Activated B cell treated with CpG ODN at 0.5 μM for 24 hours (primary cell): Measurements from ENCODE around the gene FBXO10. TPM values are rescaled to one million over a fixed set of nuclear protein-coding genes. Genes with fewer than 3 reads are reported as not detected.

ENCODE experiments used
- ATAC-seq: fragments of 200-7000 bp; cut with Tn5 transposase; one replicate; pipeline ENCODE4 v1.10.0; 2021; ENCODE audit warnings: low read depth, mild to moderate bottlenecking, moderate library complexity
- CTCF ChIA-PET: fragments of 350-600 bp; sonication (Branson Sonifier 250); formaldehyde crosslinking; loops from one replicate; lab custom pipeline; 2021; ENCODE audit warnings: antibody characterized with exemption; lab: Charles Lee
- POLR2A ChIA-PET: fragments of 350-600 bp; sonication (Branson Sonifier 250); formaldehyde crosslinking; loops from one replicate; lab custom pipeline; 2021; ENCODE audit warnings: antibody characterized with exemption; lab: Charles Lee
- DNase-seq: peaks from one replicate; pipeline ENCODE4 v3.0.0; 2022
- H3K27ac Mint-ChIP-seq: one replicate; pipeline ENCODE4 v1.8.0; 2020; ENCODE audit warnings: mixed read lengths
- H3K27me3 Mint-ChIP-seq: one replicate; pipeline ENCODE4 v1.8.0; 2021; ENCODE audit warnings: mixed read lengths
- H3K36me3 Mint-ChIP-seq: one replicate; pipeline ENCODE4 v1.8.0; 2021; ENCODE audit warnings: low read depth, mixed read lengths
- H3K4me1 Mint-ChIP-seq: one replicate; pipeline ENCODE4 v1.8.0; 2021; ENCODE audit warnings: mixed read lengths
- H3K4me3 Mint-ChIP-seq: one replicate; pipeline ENCODE4 v1.8.0; 2020; ENCODE audit warnings: mild to moderate bottlenecking, mixed read lengths
- H3K9me3 Mint-ChIP-seq: one replicate; pipeline ENCODE4 v1.8.0; 2020; ENCODE audit warnings: mixed read lengths
- intact Hi-C: fragments of 100-400 bp; cut with micrococcal nuclease; formaldehyde crosslinking; loops from one replicate; pipeline ENCODE4 v1.15.1; 2024
- total RNA-seq: library from RNA; stranded (reverse); gene quantifications from 2 replicates; pipeline ENCODE4 v1.2.3, GENCODE V29; 2022
- TF ChIP-seq, protein P1 (sequence below): fragments of 200-600 bp; IDR thresholded peaks from one replicate; pipeline ENCODE4 v1.8.0; 2022; ENCODE audit warnings: antibody characterized with exemption, mild to moderate bottlenecking

FBXO10 gene
- total RNA-seq, 1 donor from 2014 or later = 39.4 TPM

DNA sequence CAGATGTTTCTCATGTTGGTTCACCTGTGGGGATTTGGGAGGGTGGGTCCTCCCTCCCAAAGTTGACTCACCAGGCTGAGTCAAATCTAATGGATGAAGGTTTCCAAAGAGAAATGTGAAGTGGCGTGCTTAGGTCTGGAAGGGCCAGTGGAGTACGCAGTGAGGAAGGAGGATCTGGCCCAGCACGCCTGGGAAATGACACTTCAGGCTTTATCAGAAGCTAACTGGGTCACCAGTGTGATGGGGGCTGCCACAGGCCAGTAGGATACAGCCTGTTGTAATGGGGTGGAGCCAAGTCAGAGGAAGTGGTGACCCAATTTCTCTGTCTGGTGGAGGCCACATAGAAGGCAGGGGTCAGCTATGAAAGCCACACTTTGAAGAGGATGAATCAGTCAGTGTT lies 72.4 kb downstream of the FBXO10 start:
- ATAC-seq = no peak
- Mint-ChIP-seq H3K36me3 (peaks cover 90% of the 10 kb centered on the region), H3K27me3 (no peaks in the 10 kb centered on the region), H3K4me1 (no peaks in the 10 kb centered on the region), H3K27ac (peak overlapping the region; percentile 3), H3K9me3 (no peaks in the 10 kb centered on the region), H3K4me3 (no peak overlapping the region)
- intact Hi-C loops = no loop called here
- TF ChIP-seq, protein P1, sequence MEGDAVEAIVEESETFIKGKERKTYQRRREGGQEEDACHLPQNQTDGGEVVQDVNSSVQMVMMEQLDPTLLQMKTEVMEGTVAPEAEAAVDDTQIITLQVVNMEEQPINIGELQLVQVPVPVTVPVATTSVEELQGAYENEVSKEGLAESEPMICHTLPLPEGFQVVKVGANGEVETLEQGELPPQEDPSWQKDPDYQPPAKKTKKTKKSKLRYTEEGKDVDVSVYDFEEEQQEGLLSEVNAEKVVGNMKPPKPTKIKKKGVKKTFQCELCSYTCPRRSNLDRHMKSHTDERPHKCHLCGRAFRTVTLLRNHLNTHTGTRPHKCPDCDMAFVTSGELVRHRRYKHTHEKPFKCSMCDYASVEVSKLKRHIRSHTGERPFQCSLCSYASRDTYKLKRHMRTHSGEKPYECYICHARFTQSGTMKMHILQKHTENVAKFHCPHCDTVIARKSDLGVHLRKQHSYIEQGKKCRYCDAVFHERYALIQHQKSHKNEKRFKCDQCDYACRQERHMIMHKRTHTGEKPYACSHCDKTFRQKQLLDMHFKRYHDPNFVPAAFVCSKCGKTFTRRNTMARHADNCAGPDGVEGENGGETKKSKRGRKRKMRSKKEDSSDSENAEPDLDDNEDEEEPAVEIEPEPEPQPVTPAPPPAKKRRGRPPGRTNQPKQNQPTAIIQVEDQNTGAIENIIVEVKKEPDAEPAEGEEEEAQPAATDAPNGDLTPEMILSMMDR = no peak
- POLR2A ChIA-PET = no interaction called here
- no peak for DNase-seq
- CTCF ChIA-PET = no interaction called here

DNA sequence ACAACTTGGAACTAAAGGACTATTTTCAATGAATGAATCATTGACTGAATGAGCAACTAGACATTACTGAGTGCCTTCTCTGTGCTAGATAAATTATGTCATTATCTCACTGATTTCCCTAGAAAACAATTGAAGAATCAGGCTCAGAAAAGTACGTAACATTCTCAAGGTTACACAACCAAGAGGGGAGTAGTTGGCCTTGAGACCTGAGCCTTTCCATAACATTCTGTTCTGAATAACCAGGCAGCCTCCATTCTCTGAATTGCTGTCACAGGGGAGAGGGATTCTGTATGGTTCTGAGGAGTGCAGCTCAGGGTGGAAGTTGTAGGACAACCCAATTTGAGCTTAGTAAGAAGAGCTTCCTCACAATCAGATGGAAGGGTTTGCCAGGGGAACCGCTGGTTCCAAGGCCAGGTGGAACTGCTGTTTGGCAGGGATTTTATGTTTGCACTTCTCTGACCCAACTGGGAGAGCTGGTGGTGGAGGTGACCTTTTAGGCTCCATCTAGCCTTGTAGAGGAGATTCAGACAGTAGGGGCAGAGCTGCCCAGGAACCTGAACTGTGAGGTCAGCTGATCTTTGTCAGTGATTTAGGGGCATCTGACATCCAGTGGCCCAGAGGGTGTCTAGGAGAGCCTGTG lies 74.1 kb downstream of the FBXO10 start:
- H3K4me3 Mint-ChIP-seq = no peak overlapping the region
- no peaks in the 10 kb centered on the region for H3K4me1 Mint-ChIP-seq
- no peak overlapping the region for H3K27ac Mint-ChIP-seq
- peaks cover 89% of the 10 kb centered on the region for H3K36me3 Mint-ChIP-seq
- ChIA-PET CTCF (no interaction called here), POLR2A (no interaction called here)
- H3K9me3 Mint-ChIP-seq = no peaks in the 10 kb centered on the region
- no peak for DNase-seq
- no peak for ATAC-seq
- H3K27me3 Mint-ChIP-seq = no peaks in the 10 kb centered on the region
- TF ChIP-seq, protein P1 = no peak
- intact Hi-C loops = no loop called here

DNA sequence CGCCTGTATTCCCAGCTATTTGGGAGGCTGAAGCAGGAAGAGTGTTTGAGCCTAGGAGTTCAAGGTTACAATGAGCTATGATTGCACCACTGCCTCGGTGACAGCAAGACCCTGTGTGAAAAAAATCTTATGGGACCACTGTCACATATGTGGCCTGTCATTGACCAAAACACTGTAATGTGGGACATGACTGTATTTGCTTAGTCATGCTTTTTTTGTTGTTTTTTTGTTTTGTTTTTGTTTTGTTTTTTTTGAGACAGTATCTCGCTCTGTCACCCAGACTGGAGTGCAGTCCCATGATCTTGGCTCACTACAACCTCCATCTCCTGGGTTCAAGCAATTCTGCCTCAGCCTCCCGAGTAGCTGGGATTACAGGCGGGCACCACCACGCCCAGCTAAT lies 76.9 kb downstream of the FBXO10 start:
- DNase-seq (no peak), ATAC-seq (no peak)
- ChIA-PET POLR2A (interaction anchor here (0.7 kb wide), 1 partner anchor 16 kb away, joined by 4 read pairs; no protein-coding TSS in a partner anchor), CTCF (no interaction called here)
- no peaks in the 10 kb centered on the region for H3K4me1 Mint-ChIP-seq
- intact Hi-C loops = no loop called here
- TF ChIP-seq, protein P1 = no peak
- H3K4me3 Mint-ChIP-seq = no peak overlapping the region
- H3K36me3 Mint-ChIP-seq = peaks cover 90% of the 10 kb centered on the region
- no peak overlapping the region for H3K27ac Mint-ChIP-seq
- H3K9me3 Mint-ChIP-seq = no peaks in the 10 kb centered on the region
- no peaks in the 10 kb centered on the region for H3K27me3 Mint-ChIP-seq

DNA sequence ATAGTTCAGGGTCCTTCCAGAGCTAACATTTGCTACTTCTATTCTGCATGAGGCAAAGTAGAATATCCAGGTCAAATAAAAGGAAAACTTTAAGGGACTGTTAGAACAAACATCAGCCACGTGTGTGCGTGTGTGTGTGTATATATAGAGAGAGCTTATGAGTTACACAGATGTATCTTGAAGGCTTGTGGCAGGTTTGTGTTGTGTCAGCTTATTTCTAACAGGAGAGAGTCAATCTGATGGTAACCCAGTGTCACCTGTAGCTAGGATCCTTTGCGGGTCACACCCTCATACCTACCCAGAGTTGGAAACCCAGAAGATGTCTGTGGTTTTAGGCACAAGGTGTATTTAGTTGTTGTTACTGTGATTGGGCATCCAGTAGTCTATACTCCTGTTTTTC lies 77.7 kb downstream of the FBXO10 start:
- peaks cover 90% of the 10 kb centered on the region for H3K36me3 Mint-ChIP-seq
- ChIA-PET POLR2A (interaction anchor here (0.5 to 1.3 kb wide), 2 partner anchors 11 to 47 kb away, joined by 3 to 7 read pairs; no protein-coding TSS in a partner anchor), CTCF (no interaction called here)
- H3K4me1 Mint-ChIP-seq = no peaks in the 10 kb centered on the region
- H3K9me3 Mint-ChIP-seq = no peaks in the 10 kb centered on the region
- DNase-seq = no peak
- no peaks in the 10 kb centered on the region for H3K27me3 Mint-ChIP-seq
- no peak overlapping the region for H3K4me3 Mint-ChIP-seq
- ATAC-seq = no peak
- H3K27ac Mint-ChIP-seq = no peak overlapping the region
- TF ChIP-seq, protein P1 = no peak
- intact Hi-C loops = no loop called here

DNA sequence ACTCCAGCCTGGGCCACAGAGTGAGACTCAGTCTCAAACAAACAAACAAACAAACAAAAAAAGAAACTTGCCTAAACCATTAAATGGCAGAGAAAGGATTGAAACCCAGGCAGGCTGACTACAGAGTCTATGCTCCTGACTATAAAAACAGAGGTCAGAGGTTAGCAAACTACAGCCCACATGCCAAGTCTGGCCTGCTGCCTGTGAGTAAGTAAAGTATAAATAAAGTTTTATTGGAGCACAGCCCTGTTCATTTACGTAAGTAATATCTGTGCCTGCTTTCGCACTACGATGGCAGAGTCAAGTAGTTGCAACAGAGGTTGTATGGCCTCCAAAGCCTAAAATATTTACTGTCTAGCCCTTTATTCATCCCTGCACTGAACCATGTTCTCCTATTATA lies 78.9 kb downstream of the FBXO10 start:
- no peaks in the 10 kb centered on the region for H3K9me3 Mint-ChIP-seq

More for the DNA sequence above, 78.9 kb downstream of the FBXO10 start:
- no peak overlapping the region for H3K27ac Mint-ChIP-seq
- H3K4me1 Mint-ChIP-seq = no peaks in the 10 kb centered on the region
- ATAC-seq (no peak), DNase-seq (no peak)
- ChIA-PET POLR2A (no interaction called here), CTCF (no interaction called here)
- no peak overlapping the region for H3K4me3 Mint-ChIP-seq
- H3K27me3 Mint-ChIP-seq = no peaks in the 10 kb centered on the region
- TF ChIP-seq, protein P1 = no peak
- H3K36me3 Mint-ChIP-seq = peaks cover 89% of the 10 kb centered on the region
- intact Hi-C loops = no loop called here
